GM21390 (cell line): ENCODE measurements around the gene FAM177B.
A peak's percentile ranks its signal among the peaks of the same experiment; 100 is the strongest.
"Not testable (repeated sequence)": the region's sequence is repeated elsewhere in the genome, so short reads cannot be mapped to it uniquely, and the experiment has no call there.

Source experiments
- ATAC-seq: cut with Tn5 transposase; IDR thresholded peaks from one replicate; pipeline ENCODE4 v1.9.1; 2021; ENCODE audit not compliant: unreplicated experiment

The FAM177B gene

DNA sequence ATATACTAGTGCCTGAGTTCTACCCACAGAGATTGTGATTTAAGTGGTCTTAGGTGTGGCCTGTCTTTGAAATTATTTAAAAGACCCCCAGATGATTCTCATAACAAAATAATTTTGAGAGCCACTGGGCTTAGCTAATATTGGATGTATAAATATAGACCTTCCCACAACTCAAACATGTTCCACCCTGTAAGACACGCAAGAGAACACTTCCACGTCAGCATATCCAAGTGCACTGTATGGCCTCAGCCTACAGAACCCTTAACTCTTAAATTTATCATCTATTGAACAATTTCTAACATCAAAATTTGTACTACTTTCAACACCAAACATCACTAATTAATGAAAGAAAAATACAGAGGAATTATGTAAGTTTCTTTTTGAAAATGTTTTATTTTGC, 2.5 kb downstream of the FAM177B start:
- ATAC-seq: no peak

- no peak for ATAC-seq
These were observed 2.9 kb downstream of the FAM177B start for GRCh38 chr1:222739929-222740328.

DNA sequence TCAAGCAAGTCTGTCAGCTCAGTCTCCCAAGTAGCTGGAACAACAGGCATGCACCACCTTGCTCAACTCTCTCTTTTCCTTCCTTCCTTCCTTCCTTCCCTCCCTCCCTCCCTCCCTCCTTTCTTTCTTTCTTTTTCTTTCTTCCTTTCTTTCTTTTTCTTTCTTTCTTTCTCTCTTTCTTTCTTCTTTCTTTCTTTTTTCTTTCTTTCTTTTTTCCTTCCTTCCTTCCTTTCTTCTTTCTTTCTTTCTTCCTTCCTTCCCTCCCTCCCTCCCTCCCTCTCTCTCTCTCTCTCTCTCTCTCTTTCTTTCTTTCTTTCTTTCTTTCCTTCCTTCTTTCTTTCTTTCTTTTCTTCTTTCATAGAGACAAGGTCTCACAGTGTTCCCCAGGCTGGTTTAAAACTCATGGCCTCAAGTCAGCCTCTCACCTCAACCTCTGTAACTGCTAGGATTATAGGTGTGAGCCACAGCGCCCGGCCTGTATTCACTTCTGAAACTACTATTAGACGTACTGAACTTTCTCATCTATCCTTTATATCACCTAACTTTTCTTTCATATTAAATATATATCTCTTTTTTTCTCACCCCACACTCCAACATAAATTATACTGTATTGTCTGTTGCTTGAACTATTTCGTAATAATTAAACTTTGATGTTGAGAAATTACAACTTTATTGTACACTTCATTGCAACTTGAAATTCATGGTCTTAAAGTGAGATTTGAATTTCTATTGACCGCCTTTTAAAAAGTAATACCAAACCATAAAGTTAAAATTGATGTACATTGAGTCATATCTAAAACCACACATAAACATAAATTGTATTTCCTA, 4.8 kb downstream of the FAM177B start:
- not testable (repeated sequence) for ATAC-seq

GRCh38 chr1:222749927-222750326, 12.9 kb downstream of the FAM177B start:
- ATAC-seq: no peak

DNA sequence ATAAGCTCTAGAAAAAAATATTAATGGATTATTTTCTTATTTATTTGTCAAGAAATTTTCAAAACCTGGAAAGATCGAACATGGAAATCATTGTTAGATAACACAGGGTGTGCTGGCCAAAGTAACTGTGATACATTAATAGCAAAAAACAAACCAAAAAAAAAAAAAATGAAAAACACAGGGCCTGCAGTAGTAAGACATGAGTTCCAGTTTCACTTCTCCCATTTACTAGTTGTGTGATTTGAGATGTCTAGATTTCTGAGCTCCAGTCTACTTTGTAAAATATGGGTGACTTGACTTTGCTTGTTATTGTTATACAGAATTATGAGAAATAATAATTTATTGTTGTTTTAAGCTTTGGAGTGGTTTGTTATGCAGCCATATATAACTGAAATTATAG, 13.6 kb downstream of the FAM177B start:
- peak; percentile 93 for ATAC-seq

DNA sequence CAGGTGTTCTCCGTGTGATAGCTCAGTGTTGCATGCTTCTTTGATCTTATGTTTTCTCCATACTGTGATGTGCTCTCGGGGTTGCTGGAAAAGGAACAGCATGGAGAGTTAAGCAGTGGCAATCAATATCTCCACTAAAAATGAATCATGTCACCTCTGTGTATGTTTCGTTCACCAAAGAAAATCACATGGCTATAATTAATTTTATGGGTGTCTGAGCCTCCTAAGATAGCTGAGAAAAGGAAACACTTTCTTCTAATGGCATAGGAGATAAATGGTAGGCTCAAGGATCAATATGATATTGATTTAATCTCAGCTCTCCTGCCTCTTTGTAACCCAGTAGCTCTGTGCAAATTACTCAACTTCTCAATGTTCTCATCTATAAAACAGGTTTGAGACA, 14.3 kb downstream of the FAM177B start:
- ATAC-seq: no peak

GRCh38 chr1:222754366-222755139, 17.6 kb downstream of the FAM177B start:
- ATAC-seq: no peak

DNA sequence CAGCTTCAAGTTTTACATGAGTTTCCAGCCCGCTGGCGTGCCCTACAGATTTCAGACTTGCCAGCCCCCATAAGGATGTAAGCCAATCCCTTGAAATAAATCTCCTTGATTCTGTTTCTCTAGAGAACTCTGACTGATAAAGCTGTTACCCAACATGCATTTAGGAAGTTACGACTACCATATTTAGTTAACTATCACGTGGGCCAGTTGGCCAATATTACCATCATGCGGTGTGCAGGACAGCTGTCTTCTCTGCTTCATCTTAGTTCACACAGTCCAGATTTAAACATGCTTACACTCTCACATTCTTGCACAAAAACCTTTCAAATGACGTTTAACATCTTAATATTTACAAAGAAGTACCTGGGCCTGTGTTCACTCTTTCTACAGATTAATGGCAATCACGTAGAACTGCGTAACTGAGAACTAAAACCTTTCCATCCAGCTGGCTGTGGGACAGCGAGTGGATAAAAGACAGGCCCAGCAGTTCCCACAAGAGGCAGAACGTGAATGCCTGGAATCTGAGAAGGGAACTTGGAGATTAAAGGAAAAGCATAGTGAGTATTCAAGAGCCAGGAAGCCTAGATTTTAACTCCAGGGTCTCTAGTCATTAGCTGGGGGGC, 20.8 kb downstream of the FAM177B start:
- no peak for ATAC-seq

DNA sequence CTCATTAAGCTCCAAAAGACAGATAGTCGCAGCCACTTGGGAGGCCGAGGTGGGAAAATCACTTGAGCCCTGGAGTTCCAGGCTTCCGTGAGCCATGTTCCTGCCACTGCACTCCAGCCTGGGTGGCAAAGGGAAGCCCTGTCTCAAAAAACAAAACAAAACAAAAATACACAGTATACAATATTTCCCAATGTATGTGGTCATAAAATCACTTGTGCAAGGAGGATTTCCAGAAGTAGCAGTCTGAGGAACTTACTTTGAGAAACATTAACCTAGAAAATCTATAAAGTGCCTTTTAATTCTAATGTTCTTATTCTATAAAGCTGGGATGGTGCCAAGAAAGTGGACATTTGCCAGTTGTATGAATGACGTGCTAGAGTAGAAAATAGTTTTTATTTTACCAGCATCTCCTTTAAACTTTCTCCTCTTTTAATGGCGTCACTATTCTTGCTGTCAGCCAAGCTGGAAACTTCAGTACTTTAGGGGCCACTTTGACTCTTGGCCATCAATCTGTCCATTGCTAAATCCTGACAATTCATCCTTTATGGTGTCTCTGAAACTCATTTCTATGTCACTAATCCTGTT, 22.5 kb downstream of the FAM177B start:
- ATAC-seq: no peak

GRCh38 chr1:222761083-222761482, 24.1 kb downstream of the FAM177B start:
- ATAC-seq: no peak

DNA sequence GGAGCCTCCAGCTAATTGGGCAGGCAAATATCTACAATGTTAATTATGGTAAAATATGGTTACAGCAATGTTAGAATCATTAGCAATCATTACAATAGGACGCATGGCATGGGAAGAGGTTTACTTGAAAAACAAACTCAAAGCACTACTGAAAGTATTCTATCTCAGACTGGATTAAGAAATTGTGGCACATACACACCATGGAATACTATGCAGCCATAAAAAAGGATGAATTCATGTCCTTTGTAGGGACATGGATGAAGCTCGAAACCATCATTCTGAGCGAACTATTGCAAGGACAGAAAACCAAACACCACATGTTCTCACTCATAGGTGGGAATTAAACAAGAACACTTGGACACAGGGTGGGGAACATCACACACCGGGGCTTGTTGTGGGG, 25.2 kb downstream of the FAM177B start:
- not testable (repeated sequence) for ATAC-seq

- no peak for ATAC-seq
These were observed 30.2 kb downstream of the FAM177B start for GRCh38 chr1:222767152-222767571.

DNA sequence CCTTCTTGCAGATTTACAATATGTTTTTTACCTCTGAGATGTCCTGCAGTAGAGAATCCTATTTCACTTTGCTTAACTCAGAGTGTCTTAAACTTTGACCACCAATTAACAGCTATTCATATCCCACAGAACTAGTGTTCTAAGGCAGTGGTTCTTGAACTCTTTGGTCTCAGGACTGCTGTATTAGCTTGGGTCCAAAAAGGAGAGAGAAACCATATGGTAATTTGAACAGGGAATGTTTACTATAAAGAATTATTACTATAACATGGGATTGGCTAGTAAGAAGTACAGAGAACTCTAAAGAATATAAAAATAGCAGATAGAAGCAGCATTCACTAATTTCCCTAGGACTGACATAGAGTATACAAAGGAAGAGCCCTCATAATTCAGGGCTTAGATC, 31.6 kb downstream of the FAM177B start:
- no peak for ATAC-seq

DNA sequence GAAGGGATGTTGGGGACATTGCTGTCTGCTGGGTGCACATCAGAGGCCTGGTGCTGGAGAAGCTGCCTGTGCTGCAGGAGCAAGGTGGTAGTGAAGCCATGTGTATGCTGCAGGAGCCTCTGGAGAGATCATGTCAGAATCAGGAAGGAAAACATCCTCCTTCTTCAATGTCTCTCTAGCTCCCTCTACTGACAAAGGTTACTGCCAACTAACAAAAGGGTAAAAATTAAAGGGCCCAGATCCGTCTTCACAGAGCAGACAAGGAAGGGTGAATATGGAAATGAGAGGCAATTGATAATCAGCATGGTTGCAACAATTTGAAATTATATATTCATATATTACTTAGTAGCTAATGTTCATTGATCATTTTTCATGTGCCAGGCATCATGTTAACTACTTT, 32.2 kb downstream of the FAM177B start:
- ATAC-seq: no peak

- ATAC-seq: no peak
These were observed 33.1 kb downstream of the FAM177B start for GRCh38 chr1:222769971-222770620.

DNA sequence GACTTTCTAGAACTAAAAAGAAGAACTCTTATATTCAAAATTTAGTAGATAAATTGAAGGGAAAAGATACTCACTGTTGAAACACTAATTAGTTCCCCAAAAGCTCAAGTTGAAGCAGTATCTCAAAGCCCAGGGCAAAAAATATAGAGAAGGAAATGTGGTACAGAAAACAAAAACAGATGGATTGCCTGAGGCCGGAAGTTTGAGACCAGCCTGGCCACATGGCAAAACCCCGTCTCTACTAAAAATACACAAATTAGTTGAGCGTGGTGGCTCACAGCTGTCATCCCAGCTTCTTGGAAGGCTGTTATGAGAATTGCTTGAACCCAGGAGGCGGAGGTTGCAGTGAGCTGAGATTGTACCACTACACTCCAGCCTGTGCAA, 36.0 kb downstream of the FAM177B start:
- peak; percentile 92 for ATAC-seq

GRCh38 chr1:222777463-222777862, 40.5 kb downstream of the FAM177B start:
- no peak for ATAC-seq

DNA sequence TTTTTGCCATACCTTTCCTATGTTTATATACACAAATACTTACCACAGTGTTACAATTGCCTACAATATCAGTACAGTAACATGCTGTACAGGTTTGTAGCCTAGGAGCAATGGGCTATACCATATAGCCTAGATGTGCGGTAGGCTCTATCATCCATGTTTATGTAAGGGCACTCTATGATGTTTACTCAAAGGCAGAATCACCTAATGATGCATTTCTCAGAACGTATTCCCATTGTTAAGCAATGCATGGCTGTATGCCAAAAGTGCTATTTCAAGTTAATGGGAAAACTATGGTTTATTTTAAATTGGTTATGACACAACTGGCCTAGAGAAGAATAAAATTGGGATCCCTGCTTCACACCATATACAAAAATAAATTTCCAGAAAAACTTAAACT, 41.0 kb downstream of the FAM177B start:
- no peak for ATAC-seq

GRCh38 chr1:222781251-222781650, 44.2 kb downstream of the FAM177B start:
- ATAC-seq: peak; percentile 76

DNA sequence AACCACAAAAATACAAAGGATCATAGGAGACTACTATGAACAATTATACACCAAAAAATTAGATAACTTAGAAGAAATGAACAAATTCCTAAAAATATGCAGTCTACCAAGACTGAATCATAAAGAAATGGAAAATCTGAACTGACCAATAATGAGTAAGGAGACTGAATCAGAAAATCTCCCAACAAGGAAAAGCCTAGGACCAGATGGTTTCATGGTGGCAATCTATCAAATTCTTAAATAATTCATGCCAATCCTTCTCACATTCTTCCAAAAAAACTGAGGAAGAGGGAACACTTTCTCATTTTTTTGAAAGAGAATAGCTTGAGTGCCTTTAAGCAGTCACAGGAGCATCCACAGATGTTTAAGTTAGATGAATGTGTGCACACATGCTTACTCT, 46.0 kb downstream of the FAM177B start:
- no peak for ATAC-seq

- ATAC-seq: no peak
These were observed 47.4 kb downstream of the FAM177B start for GRCh38 chr1:222784371-222784770.
